OCI-LY7 (cell line): ENCODE measurements around the gene SERPINE1.

Experiments used
- EZH2phosphoT487 ChIP-seq: fragments of 200-600 bp; sonication (generic); IDR thresholded peaks from 2 replicates; pipeline ENCODE4 v1.6.1; 2018; ENCODE audit warnings: low read depth, borderline replicate concordance, mild to moderate bottlenecking, mixed run types, antibody characterized with exemption, low read length, moderate library complexity, mixed read lengths
- TF ChIP-seq, protein P1 (sequence below): fragments of 200-600 bp; sonication (generic); conservative IDR thresholded peaks from 2 replicates; pipeline ENCODE4 v1.5.1; 2014; ENCODE audit warnings: mild to moderate bottlenecking, antibody characterized with exemption, low read length, moderate library complexity, mixed read lengths

DNA sequence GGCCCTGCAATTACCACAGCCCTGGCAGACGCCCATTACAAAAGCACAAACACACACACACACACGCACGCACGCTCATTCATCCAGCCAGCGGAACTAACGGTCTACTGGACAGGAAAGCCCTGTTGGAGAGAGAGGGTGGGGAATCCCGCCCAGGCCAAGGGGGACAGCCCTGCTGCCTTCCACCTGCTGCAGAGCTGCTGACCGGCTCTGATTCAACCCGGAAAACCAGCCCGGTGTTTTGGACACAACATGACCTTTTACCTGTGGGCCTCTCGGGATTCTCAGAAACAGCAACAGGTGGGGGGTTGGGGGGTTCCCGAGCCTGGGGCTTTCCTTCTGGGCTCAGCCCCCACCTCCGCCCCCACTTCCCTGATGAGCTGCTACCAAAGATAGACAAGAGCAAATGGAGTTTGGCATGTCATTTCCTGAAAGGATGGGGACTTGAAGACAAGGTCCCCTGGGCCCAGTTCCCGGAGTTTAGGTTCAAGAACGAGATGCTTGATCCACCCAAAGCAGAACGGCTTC lies 18.5 kb upstream of the SERPINE1 start:
- TF ChIP-seq EZH2phosphoT487: no peak
- TF ChIP-seq, protein P1, sequence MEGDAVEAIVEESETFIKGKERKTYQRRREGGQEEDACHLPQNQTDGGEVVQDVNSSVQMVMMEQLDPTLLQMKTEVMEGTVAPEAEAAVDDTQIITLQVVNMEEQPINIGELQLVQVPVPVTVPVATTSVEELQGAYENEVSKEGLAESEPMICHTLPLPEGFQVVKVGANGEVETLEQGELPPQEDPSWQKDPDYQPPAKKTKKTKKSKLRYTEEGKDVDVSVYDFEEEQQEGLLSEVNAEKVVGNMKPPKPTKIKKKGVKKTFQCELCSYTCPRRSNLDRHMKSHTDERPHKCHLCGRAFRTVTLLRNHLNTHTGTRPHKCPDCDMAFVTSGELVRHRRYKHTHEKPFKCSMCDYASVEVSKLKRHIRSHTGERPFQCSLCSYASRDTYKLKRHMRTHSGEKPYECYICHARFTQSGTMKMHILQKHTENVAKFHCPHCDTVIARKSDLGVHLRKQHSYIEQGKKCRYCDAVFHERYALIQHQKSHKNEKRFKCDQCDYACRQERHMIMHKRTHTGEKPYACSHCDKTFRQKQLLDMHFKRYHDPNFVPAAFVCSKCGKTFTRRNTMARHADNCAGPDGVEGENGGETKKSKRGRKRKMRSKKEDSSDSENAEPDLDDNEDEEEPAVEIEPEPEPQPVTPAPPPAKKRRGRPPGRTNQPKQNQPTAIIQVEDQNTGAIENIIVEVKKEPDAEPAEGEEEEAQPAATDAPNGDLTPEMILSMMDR: no peak
